Measurements from ENCODE around the gene SECISBP2. TPM values are rescaled to one million over a fixed set of nuclear protein-coding genes. Genes with fewer than 3 reads are reported as not detected.
"Not testable (repeated sequence)": the region's sequence is repeated elsewhere in the genome, so short reads cannot be mapped to it uniquely, and the experiment has no call there.

Gene SECISBP2
- total RNA-seq, 1 experiment from 2014 or later = 41.4 TPM

- Histone ChIP-seq H2AFZ (no peak overlapping the region), H3K27me3 (ENCODE audit: insufficient read depth, low read depth) (no peaks in the 10 kb centered on the region), H3K9me2 (ENCODE audit: insufficient read depth) (no peaks in the 10 kb centered on the region), H3K4me1 (replicated peaks; ENCODE audit: insufficient read depth) (no peaks in the 10 kb centered on the region), H3K27ac (no peak overlapping the region), H3K79me2 (ENCODE audit: low read depth) (no peaks in the 10 kb centered on the region), H3K4me2 (no peak overlapping the region), H3F3A (ENCODE audit: insufficient read depth, low read depth) (0 out of 2 replicates have a peak, but pooled peaks cover 8% of the 10 kb centered on the region), H4K20me1 (ENCODE audit: insufficient read depth) (no peaks in the 10 kb centered on the region), H3K9me3 (ENCODE audit: insufficient read depth, low read depth) (no peaks in the 10 kb centered on the region), H3K36me3 (ENCODE audit: low read depth) (no peaks in the 10 kb centered on the region), H3K4me3 (no peak overlapping the region)
- intact Hi-C loops (cut with micrococcal nuclease; ENCODE audit: unreplicated experiment) = no loop called here
- no peak for TF ChIP-seq CTCF (conservative IDR thresholded peaks at IDR 0.05)
- no peak for TF ChIP-seq EZH2 (IDR thresholded peaks at IDR 0.05; ENCODE audit: low read depth)
- POLR2A ChIA-PET (ENCODE audit: unreplicated experiment) = no interaction called here
- CTCF ChIA-PET = no interaction called here
- no peak for DNase-seq
- no TSS peak for BruUV-seq (replicated peaks)
These were observed 50.2 kb downstream of the SECISBP2 start for GRCh38 chr9:89368550-89368949.

DNA sequence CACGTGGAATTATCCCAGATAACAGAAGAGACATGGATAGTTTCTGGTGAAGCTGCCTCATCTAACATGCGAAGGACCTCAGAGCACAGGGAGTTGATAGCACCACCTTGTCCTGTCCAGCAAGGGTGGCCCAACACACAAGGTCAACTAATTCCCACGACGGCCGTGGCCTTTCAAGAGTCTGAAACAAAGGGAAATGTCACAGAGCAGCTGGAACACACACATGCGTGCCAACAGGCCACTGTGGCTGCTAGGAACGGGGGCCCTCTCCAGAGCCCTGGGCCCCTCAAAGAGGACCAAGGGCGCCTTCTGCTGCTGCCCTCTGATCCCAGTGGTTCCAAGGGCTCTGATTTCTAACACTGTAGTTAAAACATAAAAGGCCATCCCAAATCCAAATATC, 50.7 kb downstream of the SECISBP2 start:
- Histone ChIP-seq H3K9me2 (ENCODE audit: insufficient read depth) (no peaks in the 10 kb centered on the region), H3K27me3 (ENCODE audit: insufficient read depth, low read depth) (no peaks in the 10 kb centered on the region), H4K20me1 (ENCODE audit: insufficient read depth) (no peaks in the 10 kb centered on the region), H3K4me2 (no peak overlapping the region), H3K36me3 (ENCODE audit: low read depth) (no peaks in the 10 kb centered on the region), H3K9me3 (ENCODE audit: insufficient read depth, low read depth) (no peaks in the 10 kb centered on the region), H3K79me2 (ENCODE audit: low read depth) (no peaks in the 10 kb centered on the region), H2AFZ (no peak overlapping the region), H3K4me1 (replicated peaks; ENCODE audit: insufficient read depth) (no peaks in the 10 kb centered on the region), H3K27ac (no peak overlapping the region), H3K4me3 (no peak overlapping the region), H3F3A (ENCODE audit: insufficient read depth, low read depth) (0 out of 2 replicates have a peak, but pooled peaks cover 8% of the 10 kb centered on the region)
- CTCF ChIA-PET = no interaction called here
- TF ChIP-seq CTCF (conservative IDR thresholded peaks at IDR 0.05) = no peak
- TF ChIP-seq EZH2 (IDR thresholded peaks at IDR 0.05; ENCODE audit: low read depth) = no peak
- intact Hi-C loops (cut with micrococcal nuclease; ENCODE audit: unreplicated experiment) = no loop called here
- no peak for DNase-seq
- POLR2A ChIA-PET (ENCODE audit: unreplicated experiment) = no interaction called here
- BruUV-seq (replicated peaks) = no TSS peak

DNA sequence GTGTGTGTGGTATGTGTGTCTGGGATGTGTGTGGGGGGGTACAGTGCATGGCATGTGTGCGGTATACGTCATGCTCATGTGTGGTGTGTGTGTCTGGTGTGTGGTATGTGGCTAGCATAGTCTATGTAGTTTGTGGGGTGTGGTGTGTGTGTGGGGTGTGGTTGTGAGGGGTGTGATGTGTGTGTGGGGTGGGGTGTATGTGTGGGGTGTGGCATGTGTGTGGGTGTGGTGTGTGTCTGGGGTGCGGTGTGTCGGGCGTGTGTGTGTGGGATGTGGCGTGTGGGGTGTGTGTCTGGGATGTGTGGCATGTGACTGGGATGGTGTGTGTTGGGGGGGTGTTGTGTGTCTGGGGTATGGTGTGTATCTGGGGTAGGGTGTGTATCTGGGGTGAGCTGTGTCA, 52.3 kb downstream of the SECISBP2 start:
- no peaks in the 10 kb centered on the region for H3K4me1 ChIP-seq (replicated peaks; ENCODE audit: insufficient read depth)
- H2AFZ ChIP-seq = no peak overlapping the region
- no peak overlapping the region for H3K27ac ChIP-seq
- H4K20me1 ChIP-seq (ENCODE audit: insufficient read depth) = no peaks in the 10 kb centered on the region
- no peaks in the 10 kb centered on the region for H3K9me3 ChIP-seq (ENCODE audit: insufficient read depth, low read depth)
- DNase-seq = no peak
- intact Hi-C loops (cut with micrococcal nuclease; ENCODE audit: unreplicated experiment) = no loop called here
- no TSS peak for BruUV-seq (replicated peaks)
- H3K79me2 ChIP-seq (ENCODE audit: low read depth) = no peaks in the 10 kb centered on the region
- POLR2A ChIA-PET (ENCODE audit: unreplicated experiment) = no interaction called here
- no peaks in the 10 kb centered on the region for H3K36me3 ChIP-seq (ENCODE audit: low read depth)
- no peak for TF ChIP-seq EZH2 (IDR thresholded peaks at IDR 0.05; ENCODE audit: low read depth)
- TF ChIP-seq CTCF (conservative IDR thresholded peaks at IDR 0.05) = no peak
- CTCF ChIA-PET = no interaction called here
- no peak overlapping the region for H3K4me3 ChIP-seq
- H3K9me2 ChIP-seq (ENCODE audit: insufficient read depth) = no peaks in the 10 kb centered on the region
- no peaks in the 10 kb centered on the region for H3K27me3 ChIP-seq (ENCODE audit: insufficient read depth, low read depth)
- 0 out of 2 replicates have a peak, but pooled peaks cover 8% of the 10 kb centered on the region for H3F3A ChIP-seq (ENCODE audit: insufficient read depth, low read depth)
- H3K4me2 ChIP-seq = no peak overlapping the region

DNA sequence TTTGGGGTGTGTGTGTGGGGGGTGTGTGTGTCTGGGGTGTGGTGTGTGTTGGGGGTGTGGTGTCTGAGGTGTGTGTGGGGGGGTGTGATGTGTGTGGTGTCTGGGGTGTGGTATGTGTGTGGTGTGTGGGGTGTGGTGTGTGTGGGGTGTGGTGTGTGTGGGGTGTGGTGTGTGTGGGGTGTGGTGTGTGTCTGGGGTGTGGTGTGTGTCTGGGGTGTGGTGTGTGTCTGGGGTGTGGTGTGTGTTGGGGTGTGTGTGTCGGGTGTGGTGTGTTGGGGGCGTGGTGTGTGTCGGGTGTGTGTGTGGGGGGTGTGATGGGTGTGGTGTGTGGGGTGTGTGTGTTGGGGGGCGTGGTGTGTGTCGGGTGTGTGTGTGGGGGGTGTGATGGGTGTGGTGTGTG, 53.5 kb downstream of the SECISBP2 start:
- intact Hi-C loops (cut with micrococcal nuclease; ENCODE audit: unreplicated experiment); H3K27me3 ChIP-seq (ENCODE audit: insufficient read depth, low read depth): not testable (repeated sequence)

More for the DNA sequence above, 53.5 kb downstream of the SECISBP2 start:
- CTCF ChIA-PET; H3K4me1 ChIP-seq (replicated peaks; ENCODE audit: insufficient read depth); H3K79me2 ChIP-seq (ENCODE audit: low read depth); H3K9me2 ChIP-seq (ENCODE audit: insufficient read depth); POLR2A ChIA-PET (ENCODE audit: unreplicated experiment); H3F3A ChIP-seq (ENCODE audit: insufficient read depth, low read depth); H4K20me1 ChIP-seq (ENCODE audit: insufficient read depth); H3K9me3 ChIP-seq (ENCODE audit: insufficient read depth, low read depth); H3K4me2 ChIP-seq; BruUV-seq (replicated peaks); H2AFZ ChIP-seq; DNase-seq; H3K36me3 ChIP-seq (ENCODE audit: low read depth); H3K4me3 ChIP-seq; H3K27ac ChIP-seq: not testable (repeated sequence)
